H9 (cell line): ENCODE results near the gene AIG1. TPM values are rescaled to one million over a fixed set of nuclear protein-coding genes. Genes with fewer than 3 reads are reported as not detected.

Experiments
- DNase-seq: peaks from one replicate; pipeline ENCODE4 v3.0.0-alpha.2; 2017
- H2AFZ ChIP-seq: one replicate; pipeline ENCODE4 v1.6.1; 2013; ENCODE audit warnings: mild to moderate bottlenecking, low read length, control low read depth, moderate library complexity
- H2AK5ac ChIP-seq: 2 replicates; pipeline ENCODE4 v1.6.1; 2013; ENCODE audit warnings: low read length, control low read depth, mixed read lengths; ENCODE audit not compliant: insufficient read length
- H2BK120ac ChIP-seq: one replicate; pipeline ENCODE4 v1.6.1; 2013; ENCODE audit warnings: low read depth, mild to moderate bottlenecking, low read length, control low read depth, inconsistent platforms; ENCODE audit not compliant: poor library complexity, severe bottlenecking
- H2BK12ac ChIP-seq: 2 replicates; pipeline ENCODE4 v1.6.1; 2013; ENCODE audit warnings: low read length, control low read depth, mixed read lengths, low read depth; ENCODE audit not compliant: insufficient read length
- H2BK15ac ChIP-seq: 2 replicates; pipeline ENCODE4 v1.6.1; 2013; ENCODE audit warnings: low read depth, low read length, control low read depth
- H2BK20ac ChIP-seq: one replicate; pipeline ENCODE4 v1.6.1; 2013; ENCODE audit warnings: low read depth, mild to moderate bottlenecking, low read length, control low read depth, inconsistent platforms; ENCODE audit not compliant: poor library complexity, severe bottlenecking
- H2BK5ac ChIP-seq: 2 replicates; pipeline ENCODE4 v1.6.1; 2013; ENCODE audit warnings: low read length, control low read depth, mixed read lengths; ENCODE audit not compliant: insufficient read length
- H3K14ac ChIP-seq: 2 replicates; pipeline ENCODE4 v1.6.1; 2013; ENCODE audit warnings: low read length, control low read depth; ENCODE audit not compliant: insufficient read depth
- H3K18ac ChIP-seq: 2 replicates; pipeline ENCODE4 v1.6.1; 2013; ENCODE audit warnings: low read depth, mild to moderate bottlenecking, mixed read lengths, low read length, control low read depth; ENCODE audit not compliant: insufficient read length
- H3K23ac ChIP-seq: 2 replicates; pipeline ENCODE4 v1.6.1; 2013; ENCODE audit warnings: low read length, control low read depth, mixed read lengths, low read depth; ENCODE audit not compliant: insufficient read length
- H3K23me2 ChIP-seq: 2 replicates; pipeline ENCODE4 v1.6.1; 2013; ENCODE audit warnings: low read depth, mild to moderate bottlenecking, mixed read lengths, low read length, control low read depth; ENCODE audit not compliant: insufficient read length, poor library complexity, severe bottlenecking
- H3K27ac ChIP-seq: 2 replicates; pipeline ENCODE4 v1.5.1; 2013; ENCODE audit warnings: low read length, control low read depth, mixed read lengths, low read depth; ENCODE audit not compliant: insufficient read length
- H3K27me3 ChIP-seq: 2 replicates; pipeline ENCODE4 v1.6.1; 2013; ENCODE audit warnings: low read length, control low read depth, inconsistent platforms; ENCODE audit not compliant: insufficient read depth
- H3K4ac ChIP-seq: 2 replicates; pipeline ENCODE4 v1.6.1; 2013; ENCODE audit warnings: low read depth, mild to moderate bottlenecking, control low read depth, inconsistent platforms, low read length, moderate library complexity
- H3K4me1 ChIP-seq: 2 replicates; pipeline ENCODE4 v1.6.1; 2013; ENCODE audit warnings: low read length, control low read depth, inconsistent platforms; ENCODE audit not compliant: insufficient read depth
- H3K4me2 ChIP-seq: 2 replicates; pipeline ENCODE4 v1.6.1; 2013; ENCODE audit warnings: low read length, control low read depth, mixed read lengths; ENCODE audit not compliant: insufficient read length, insufficient read depth
- H3K56ac ChIP-seq: 2 replicates; pipeline ENCODE4 v1.6.1; 2013; ENCODE audit warnings: low read depth, mild to moderate bottlenecking, mixed read lengths, low read length, control low read depth; ENCODE audit not compliant: insufficient read length
- H3K79me1 ChIP-seq: 2 replicates; pipeline ENCODE4 v1.6.1; 2013; ENCODE audit warnings: low read depth, mild to moderate bottlenecking, moderate library complexity, low read length, control low read depth, inconsistent platforms; ENCODE audit not compliant: insufficient read depth, poor library complexity, severe bottlenecking
- H3K79me2 ChIP-seq: 2 replicates; pipeline ENCODE4 v1.6.1; 2013; ENCODE audit warnings: low read length, control low read depth, inconsistent platforms; ENCODE audit not compliant: insufficient read depth
- H3K9ac ChIP-seq: 2 replicates; pipeline ENCODE4 v1.6.1; 2013; ENCODE audit warnings: low read length, control low read depth, mixed read lengths; ENCODE audit not compliant: insufficient read length; ENCODE audit errors: extremely low read depth
- H3K9me3 ChIP-seq: one replicate; pipeline ENCODE4 v1.6.1; 2013; ENCODE audit warnings: low read depth, low read length, inconsistent platforms; ENCODE audit not compliant: control insufficient read depth
- H3T11ph ChIP-seq: one replicate; pipeline ENCODE4 v1.6.1; 2013; ENCODE audit warnings: mild to moderate bottlenecking, low read length, control low read depth, inconsistent platforms
- H4K20me1 ChIP-seq: one replicate; pipeline ENCODE4 v1.6.1; 2013; ENCODE audit not compliant: control insufficient read depth, insufficient read length, insufficient read depth
- H4K5ac ChIP-seq: 2 replicates; pipeline ENCODE4 v1.6.1; 2013; ENCODE audit warnings: low read depth, mild to moderate bottlenecking, mixed read lengths, low read length, control low read depth; ENCODE audit not compliant: insufficient read length
- H4K8ac ChIP-seq: replicated peaks from 2 replicates; pipeline ENCODE4 v1.6.1; 2013; ENCODE audit warnings: low read length, control low read depth, mixed read lengths, low read depth; ENCODE audit not compliant: insufficient read length
- H4K91ac ChIP-seq: 2 replicates; pipeline ENCODE4 v1.6.1; 2013; ENCODE audit warnings: low read depth, mild to moderate bottlenecking, moderate library complexity, mixed read lengths, low read length, control low read depth; ENCODE audit not compliant: insufficient read length
- H3K27ac Mint-ChIP-seq, 3 experiments: 2 replicates in 2 of 3; 3 replicates in 1 of 3; pipeline ENCODE4 v1.8.0; 2020 to 2021; ENCODE audit warnings: mixed read lengths in 3 of 3, mild to moderate bottlenecking in 1 of 3, moderate library complexity in 1 of 3
- H3K27me3 Mint-ChIP-seq: 2 replicates; pipeline ENCODE4 v1.8.0; 2021; ENCODE audit warnings: low read depth, mild to moderate bottlenecking, moderate library complexity, mixed read lengths
- H3K36me3 Mint-ChIP-seq, 3 experiments: 2 replicates in 2 of 3; 3 replicates in 1 of 3; pipeline ENCODE4 v1.8.0; 2020 to 2021; ENCODE audit warnings: low read depth in 3 of 3, mixed read lengths in 3 of 3; ENCODE audit not compliant: insufficient read depth in 1 of 3
- H3K4me1 Mint-ChIP-seq, 2 experiments: 2 replicates each; pipeline ENCODE4 v1.8.0; 2020; ENCODE audit warnings: mixed read lengths in 2 of 2
- H3K4me3 Mint-ChIP-seq, 2 experiments: 2 replicates in 1 of 2; 3 replicates in 1 of 2; pipeline ENCODE4 v1.8.0; 2020 to 2021; ENCODE audit warnings: mild to moderate bottlenecking in 2 of 2, mixed read lengths in 2 of 2, moderate library complexity in 1 of 2
- H3K9me3 Mint-ChIP-seq, 2 experiments: 2 replicates in 1 of 2; 3 replicates in 1 of 2; pipeline ENCODE4 v1.8.0; 2020; ENCODE audit warnings: mild to moderate bottlenecking in 2 of 2, mixed read lengths in 2 of 2, moderate library complexity in 1 of 2
- CTCF ChIP-seq: fragments of 200-600 bp; sonication (generic); conservative IDR thresholded peaks from 3 replicates; pipeline ENCODE4 v1.8.0; 2021; ENCODE audit warnings: antibody characterized with exemption, mild to moderate bottlenecking
- WGBS: extraction: QIAGEN DNeasy Blood & Tissue Kit; methylation state at CpG from one replicate; pipeline ENCODE4 v1.1.7; 2013; ENCODE audit warnings: missing lambda C conversion rate, low lambda C conversion rate, mixed read lengths; ENCODE audit not compliant: insufficient read length; ENCODE audit errors: extremely low coverage; 5-methylcytosine and 5-hydroxymethylcytosine counted together
- total RNA-seq: library from RNA; stranded (reverse); gene quantifications from 2 replicates; pipeline ENCODE4 v1.2.1, GENCODE V29; 2021

The AIG1 gene
- total RNA-seq, 1 experiment from 2014 or later, result 44.6 TPM

- Histone ChIP-seq H2BK12ac (no peak overlapping the region), H3K79me1 (no peaks in the 10 kb centered on the region), H3K4ac (no peak overlapping the region), H3K23me2 (no peaks in the 10 kb centered on the region), H2AK5ac (no peak overlapping the region), H3K27ac (no peak overlapping the region), H3K9ac (no peak overlapping the region), H3K4me2 (no peak overlapping the region), H4K91ac (no peak overlapping the region), H2BK120ac (no peak overlapping the region), H3K27me3 (no peaks in the 10 kb centered on the region), H4K8ac (no peak overlapping the region), H3K4me1 (no peaks in the 10 kb centered on the region), H2AFZ (no peak overlapping the region), H2BK5ac (no peak overlapping the region), H2BK20ac (no peak overlapping the region), H3K18ac (no peak overlapping the region), H3K79me2 (peaks cover 3% of the 10 kb centered on the region; the same call in 1 of the 2 replicates), H3K9me3 (no peaks in the 10 kb centered on the region), H4K5ac (no peak overlapping the region), H3K14ac (no peak overlapping the region), H4K20me1 (no peaks in the 10 kb centered on the region), H3K23ac (no peak overlapping the region), H2BK15ac (no peak overlapping the region), H3T11ph (no peak overlapping the region), H3K56ac (no peak overlapping the region)
- Mint-ChIP-seq H3K9me3 (peaks cover 0 to 10% of the 10 kb centered on the region in 2 experiments; a peak in 4 of 5 replicates), H3K36me3 (peaks cover 9 to 24% (median 12%) of the 10 kb centered on the region in 3 experiments), H3K4me1 (peaks cover under 1 to 14% of the 10 kb centered on the region in 2 experiments), H3K27me3 (no peaks in the 10 kb centered on the region), H3K27ac (peak overlapping the region in 1 of 3 experiments; percentile 49; a peak in 1 of 7 replicates), H3K4me3 (no peak overlapping the region)
- WGBS, result no CpG with 5 or more reads among the region's 3 CpGs
- DNase-seq, result no peak
- TF ChIP-seq CTCF, result no peak
Measured at GRCh38 chr6:143074670-143075318, 14.1 kb downstream of the AIG1 start.
